GM21786 (cell line): ENCODE results near the gene ESR1.
"Not testable (repeated sequence)": the region's sequence is repeated elsewhere in the genome, so short reads cannot be mapped to it uniquely, and the experiment has no call there.

Experiments used
- ATAC-seq: cut with Tn5 transposase; IDR thresholded peaks from one replicate; pipeline ENCODE4 v1.9.1; 2021; ENCODE audit not compliant: unreplicated experiment

ESR1 gene

DNA sequence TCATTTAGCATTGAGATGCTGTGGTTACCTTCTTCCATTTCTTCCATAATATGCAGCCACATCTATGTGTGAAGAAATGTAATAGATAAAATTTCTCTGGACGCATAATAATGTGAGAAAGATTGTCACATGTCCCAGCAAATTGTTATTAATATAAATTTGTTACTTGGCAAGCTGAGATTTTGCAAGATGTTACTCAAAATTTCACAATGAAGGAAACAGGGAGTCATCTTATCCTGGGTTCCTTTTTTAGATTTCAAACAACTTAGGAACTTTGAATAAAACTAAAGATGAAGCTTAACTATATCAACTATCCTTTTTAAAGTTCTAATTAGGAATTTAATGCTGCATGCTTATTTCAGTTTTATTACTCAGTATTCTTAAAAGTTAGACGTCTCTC is 3.6 kb downstream of the ESR1 start:
- ATAC-seq: no peak

GRCh38 chr6:151813858-151814257 is 6.4 kb downstream of the ESR1 start:
- no peak for ATAC-seq

DNA sequence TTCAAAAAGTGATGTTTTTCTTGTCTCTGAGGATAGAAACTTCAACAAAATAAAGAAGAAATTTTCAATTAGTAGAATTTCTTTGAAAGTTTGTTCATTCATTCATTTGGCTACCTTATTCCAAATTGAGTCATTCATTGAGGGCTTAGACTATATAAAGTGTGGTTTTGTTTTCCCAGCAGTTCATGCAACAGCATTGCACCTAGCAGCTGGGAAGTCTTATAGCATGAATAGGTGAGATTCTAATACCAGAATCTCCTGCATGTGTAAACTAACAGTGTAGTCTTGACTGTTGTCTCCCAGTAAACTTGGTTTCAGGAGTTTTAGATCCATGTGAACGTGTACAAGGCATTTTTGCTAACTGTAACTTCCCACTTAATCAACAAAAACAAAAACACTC is 7.1 kb downstream of the ESR1 start:
- no peak for ATAC-seq

DNA sequence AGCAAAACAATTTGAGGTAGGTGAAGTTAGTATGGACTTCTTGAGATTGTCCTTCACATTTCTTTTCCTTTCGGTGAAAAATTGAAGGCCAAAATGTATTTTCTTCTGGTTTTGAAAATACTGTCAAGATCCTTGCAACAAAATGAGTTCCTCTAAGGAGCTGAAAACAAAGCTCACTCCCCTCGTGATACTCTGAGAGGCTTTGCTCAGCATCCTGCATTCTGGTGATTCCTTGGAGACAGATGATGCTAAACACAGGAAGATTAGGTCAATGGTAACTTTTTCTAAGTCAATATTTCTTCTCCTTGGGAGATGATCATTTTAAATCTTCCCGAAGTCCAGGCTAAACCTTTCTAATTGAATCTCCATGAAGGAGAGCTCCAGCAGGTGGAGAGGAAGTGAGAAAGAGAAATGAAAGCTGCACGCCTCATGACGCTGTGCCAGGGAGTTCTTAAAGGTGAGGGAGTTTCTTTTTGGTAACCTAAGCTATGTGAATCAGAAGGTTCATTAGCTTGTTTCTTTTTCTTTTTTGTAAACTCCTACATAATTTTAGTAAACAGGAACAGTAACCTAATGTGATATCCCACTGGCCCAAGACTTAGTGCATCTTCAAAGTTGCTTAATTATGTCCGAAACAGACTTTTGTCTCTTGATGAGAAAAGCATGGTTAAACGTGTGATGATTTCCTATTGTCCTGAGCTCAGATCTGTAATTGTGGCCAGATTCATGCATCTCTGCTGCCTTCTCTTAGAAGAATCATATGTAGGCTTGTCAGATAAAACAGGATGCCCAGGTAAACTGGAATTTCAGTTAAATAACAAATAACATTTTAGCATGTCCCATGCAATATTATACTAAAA is 15.0 kb downstream of the ESR1 start:
- peak; percentile 96 for ATAC-seq

DNA sequence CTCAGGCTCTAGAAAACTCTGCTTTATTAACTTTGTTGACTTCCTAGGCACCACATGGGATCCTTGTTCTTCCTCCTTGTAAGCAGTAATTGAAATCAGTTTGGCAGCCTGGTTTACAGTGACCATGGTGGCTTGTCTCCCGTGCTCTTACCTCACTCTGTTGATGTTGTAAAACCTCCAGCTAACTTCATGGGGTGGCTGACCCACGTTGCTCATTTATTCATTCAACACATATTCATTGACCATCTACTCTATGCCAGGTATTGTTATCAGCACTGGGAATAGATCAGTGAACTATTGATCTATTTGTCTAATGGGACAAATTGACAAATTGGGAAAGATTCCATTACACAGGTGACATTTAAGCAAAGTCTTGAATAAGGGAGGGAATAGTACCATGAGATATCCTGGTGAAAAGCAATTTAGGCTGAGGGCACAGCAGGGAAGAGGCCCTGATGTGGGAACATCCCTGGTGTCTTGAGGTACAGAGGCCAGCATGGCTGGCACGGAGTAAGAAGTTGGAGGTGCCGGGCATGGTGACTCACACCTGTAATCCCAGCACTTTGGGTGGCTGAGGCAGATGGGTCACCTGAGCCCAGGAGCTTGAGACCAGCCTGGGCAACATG is 19.1 kb downstream of the ESR1 start:
- no peak for ATAC-seq

GRCh38 chr6:151832710-151833109 is 25.2 kb downstream of the ESR1 start:
- no peak for ATAC-seq

DNA sequence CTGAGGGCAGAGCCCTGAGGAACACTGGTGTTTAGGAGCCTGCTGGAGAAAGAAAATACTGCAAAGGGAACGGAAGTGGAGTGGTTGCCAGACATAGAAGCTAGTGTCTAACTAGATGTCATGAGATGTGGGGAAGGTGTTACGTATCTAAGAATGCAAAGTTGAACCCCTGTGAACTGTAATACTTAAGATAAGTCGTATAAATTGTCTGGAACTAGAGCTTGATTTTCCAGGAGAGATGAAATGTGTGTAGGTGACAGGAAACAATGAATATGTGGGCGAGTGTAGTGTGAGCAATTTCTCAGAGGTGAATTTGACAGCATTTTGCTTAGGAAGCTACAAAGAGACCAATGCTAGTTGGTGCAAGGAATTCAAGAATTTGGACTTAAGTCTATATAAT is 27.9 kb downstream of the ESR1 start:
- ATAC-seq: no peak

DNA sequence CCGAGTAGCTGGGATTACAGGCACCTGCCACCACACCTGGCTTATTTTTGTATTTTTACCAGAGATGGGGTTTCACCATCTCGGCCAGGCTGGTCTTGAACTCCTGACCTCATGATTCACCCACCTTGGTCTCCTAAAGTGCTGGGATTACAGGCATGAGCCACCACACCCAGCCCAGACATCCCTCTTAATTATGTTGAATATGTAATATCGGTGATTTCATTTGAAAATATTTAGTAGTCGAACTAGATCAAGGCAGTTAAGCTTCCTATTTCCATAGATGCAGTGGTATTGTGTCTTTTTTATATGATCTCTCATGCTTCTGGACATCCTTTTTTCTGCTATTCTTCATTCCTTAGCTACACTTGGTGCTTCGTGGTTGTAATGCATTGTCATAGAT is 29.7 kb downstream of the ESR1 start:
- no peak for ATAC-seq

GRCh38 chr6:151842816-151843215 is 35.3 kb downstream of the ESR1 start:
- ATAC-seq: no peak

GRCh38 chr6:151847064-151847463 is 39.6 kb downstream of the ESR1 start:
- no peak for ATAC-seq

DNA sequence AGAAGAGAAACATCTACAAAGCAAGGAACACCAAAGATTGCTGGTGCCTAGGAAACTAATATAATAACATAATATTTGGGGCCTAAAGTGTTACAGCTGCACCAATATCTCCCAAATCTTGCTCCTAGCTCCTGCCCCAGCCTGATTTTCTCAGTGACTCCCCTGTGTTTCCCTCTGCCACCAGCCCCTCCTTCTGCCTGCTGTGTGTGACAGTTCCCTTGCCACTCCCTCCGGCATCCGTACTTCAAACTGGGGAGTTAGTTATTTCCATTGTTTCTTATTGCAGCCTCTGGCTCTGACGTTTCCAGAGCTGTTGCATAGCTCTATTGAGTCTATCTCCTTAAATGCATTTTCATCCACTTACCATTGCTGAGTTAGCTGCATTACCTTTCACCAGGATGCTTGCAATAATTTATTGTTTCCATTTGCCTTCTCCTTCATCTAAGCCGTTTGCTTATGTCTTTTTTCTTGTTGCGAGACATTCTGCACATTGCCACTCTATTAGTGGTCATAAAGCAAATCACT is 43.1 kb downstream of the ESR1 start:
- ATAC-seq: no peak

DNA sequence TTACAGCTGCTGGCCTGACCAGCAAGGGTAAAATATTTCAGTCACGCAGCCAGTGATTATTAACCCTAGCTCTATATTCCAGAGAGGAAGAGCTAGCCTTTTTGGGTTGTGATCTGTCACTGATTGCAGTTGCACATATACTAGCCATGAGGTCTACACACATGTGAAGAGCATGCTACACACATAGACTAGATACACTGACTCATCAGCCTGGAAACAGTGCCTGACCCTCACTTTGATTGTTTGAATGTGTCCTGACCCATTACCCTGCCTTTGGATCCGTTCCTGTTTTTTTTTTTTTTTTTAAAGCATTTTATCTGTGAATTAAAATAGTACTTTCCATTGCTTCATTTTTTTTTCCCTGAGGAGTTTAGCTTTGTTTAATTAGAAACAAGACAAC is 50.8 kb downstream of the ESR1 start:
- ATAC-seq: no peak

DNA sequence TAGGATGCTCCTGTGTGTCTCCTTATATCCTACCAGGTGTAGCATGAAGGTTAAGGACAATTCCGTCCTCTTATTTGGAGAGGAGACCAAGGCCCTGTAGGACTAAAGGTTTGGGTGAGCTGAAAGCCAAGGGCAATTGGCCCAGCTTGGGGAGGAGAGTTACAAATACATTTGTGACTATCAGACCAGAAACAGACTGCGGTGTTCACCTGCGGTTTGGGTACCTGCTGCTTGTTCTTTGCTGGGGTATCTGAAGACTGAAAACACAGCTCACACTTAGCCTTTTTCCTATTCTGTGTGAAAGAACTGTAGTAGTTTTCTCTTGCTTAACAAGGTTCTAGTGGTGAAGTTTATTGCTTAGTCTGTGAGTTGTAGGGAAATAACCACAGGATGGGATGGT is 55.0 kb downstream of the ESR1 start:
- no peak for ATAC-seq

- not testable (repeated sequence) for ATAC-seq
Observed at GRCh38 chr6:151867361-151867869, 59.9 kb downstream of the ESR1 start.

DNA sequence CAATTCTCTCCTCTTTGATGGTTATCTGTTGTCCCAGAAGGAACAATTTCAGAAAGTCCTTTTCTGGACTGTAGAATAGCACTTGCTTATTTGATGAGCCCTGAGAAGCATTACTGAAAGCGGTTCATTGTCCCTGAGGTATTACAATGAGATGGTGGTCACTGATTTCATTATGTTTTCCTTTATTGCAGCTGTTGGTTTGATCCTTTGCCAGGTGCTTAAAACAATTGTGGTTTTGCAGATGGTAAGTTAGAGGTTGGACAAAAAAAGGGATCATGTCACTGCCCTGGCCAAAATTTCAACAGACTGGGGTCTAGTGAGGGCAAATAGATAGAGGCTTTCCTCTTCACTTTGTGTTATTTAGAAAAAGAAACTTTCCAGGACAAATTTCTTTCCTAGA is 61.9 kb downstream of the ESR1 start:
- no peak for ATAC-seq

GRCh38 chr6:151869787-151870186 is 62.3 kb downstream of the ESR1 start:
- no peak for ATAC-seq

DNA sequence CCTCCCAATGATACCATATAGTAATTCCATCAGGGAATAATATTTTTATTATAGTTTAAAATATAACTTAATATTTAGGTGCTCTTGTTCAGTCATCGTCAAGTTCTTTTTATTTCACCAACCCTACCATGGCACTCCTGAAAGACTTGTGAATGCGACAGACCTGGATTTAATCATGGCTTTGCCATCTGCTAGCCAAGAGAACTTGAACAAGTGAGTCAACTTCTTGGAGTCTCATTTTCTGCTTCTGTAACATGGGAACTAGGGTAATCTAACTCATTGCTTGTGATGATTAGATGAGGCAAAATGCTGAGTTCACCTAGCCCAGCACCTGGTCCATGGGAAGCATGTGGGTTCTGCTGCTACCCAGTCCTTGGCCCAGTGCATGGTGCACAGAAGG is 62.9 kb downstream of the ESR1 start:
- ATAC-seq: no peak

GRCh38 chr6:151875524-151875923 is 68.0 kb downstream of the ESR1 start:
- no peak for ATAC-seq

GRCh38 chr6:151876122-151876521 is 68.6 kb downstream of the ESR1 start:
- no peak for ATAC-seq

DNA sequence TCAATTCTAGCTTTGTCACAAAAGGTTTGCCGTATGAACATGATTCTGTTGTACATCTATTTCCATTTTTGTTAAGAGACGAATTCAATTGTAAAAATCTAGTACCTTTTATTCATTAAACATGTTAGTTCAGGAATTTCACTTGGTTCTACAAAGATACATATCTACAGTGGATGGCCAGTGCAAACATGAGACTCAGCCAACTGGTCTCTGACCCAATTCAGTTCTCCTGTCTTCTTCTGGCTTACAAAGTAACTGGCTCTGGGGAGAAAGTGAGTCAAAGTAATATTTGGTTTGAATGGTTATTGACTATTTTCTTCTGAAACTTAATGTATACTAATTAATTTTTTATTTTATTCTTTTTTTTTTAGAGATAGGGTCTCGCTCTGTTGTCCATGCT is 70.0 kb downstream of the ESR1 start:
- ATAC-seq: no peak

DNA sequence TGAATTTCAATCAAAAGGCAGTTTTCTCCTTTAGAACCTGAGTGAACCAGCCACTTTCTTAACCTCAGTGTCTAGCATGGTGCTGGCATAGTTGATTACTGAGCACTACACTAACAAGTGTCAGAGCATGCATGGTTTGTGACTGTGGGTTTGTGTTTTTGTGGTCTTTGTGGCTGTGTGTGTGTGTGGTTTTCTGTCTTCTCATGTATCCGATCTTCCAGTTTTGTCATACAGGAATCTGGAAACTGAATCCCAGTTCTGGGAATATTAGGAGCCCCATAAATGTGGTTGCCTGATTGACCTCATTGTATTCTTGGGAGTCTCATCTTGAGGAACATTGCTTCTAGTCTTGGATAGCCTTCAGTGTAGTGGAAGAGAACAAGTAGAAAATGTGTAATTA is 73.7 kb downstream of the ESR1 start:
- no peak for ATAC-seq

- no peak for ATAC-seq
Observed at GRCh38 chr6:151882206-151882605, 74.7 kb downstream of the ESR1 start.
